SK-N-SH (cell line): ENCODE data around the gene IMPDH1. TPM values are rescaled to one million over a fixed set of nuclear protein-coding genes. Genes with fewer than 3 reads are reported as not detected.

Experiments
- CTCF ChIA-PET: fragments of 300-600, 350-600 bp; formaldehyde crosslinking; extraction: SDS; loops from one replicate; lab custom pipeline; 2021; lab: Yijun Ruan, JAX
- POLR2A ChIA-PET: fragments of 350-600 bp; sonication (Branson Sonifier 250); formaldehyde crosslinking; extraction: SDS; loops from one replicate; lab custom pipeline; 2020; ENCODE audit warnings: antibody characterized with exemption, inconsistent platforms; lab: Yijun Ruan, JAX
- DNase-seq: peaks from one replicate; pipeline ENCODE4 v3.0.0; 2012
- H2AFZ ChIP-seq: fragments of 200-600 bp; sonication (generic); 2 replicates; pipeline ENCODE4 v1.8.1; 2016; ENCODE audit warnings: antibody characterized with exemption, mild to moderate bottlenecking, low read depth
- H3F3A ChIP-seq: fragments of 200-600 bp; sonication (generic); replicated peaks from 2 replicates; pipeline ENCODE3; 2016; ENCODE audit warnings: antibody characterized with exemption, mild to moderate bottlenecking; ENCODE audit not compliant: insufficient read depth
- H3K27ac ChIP-seq, 2 experiments: fragments of 200-500 bp in 1 of 2; fragments of 200-600 bp in 1 of 2; sonication (Bioruptor generic) in 1 of 2; sonication (generic), shearing (Covaris generic) in 1 of 2; 2 replicates each; pipeline versions ENCODE4 v1.5.1 to v1.6.1; 2014 to 2016; ENCODE audit warnings: low read depth in 2 of 2, inconsistent platforms in 1 of 2, low read length in 1 of 2, mild to moderate bottlenecking in 1 of 2, mixed read lengths in 1 of 2
- H3K27me3 ChIP-seq: fragments of 200-600 bp; sonication (generic), shearing (Covaris generic); 2 replicates; pipeline ENCODE4 v1.6.1; 2016; ENCODE audit warnings: mixed run types; ENCODE audit not compliant: insufficient read depth
- H3K36me3 ChIP-seq, 2 experiments: fragments of 200-500 bp in 1 of 2; fragments of 200-600 bp in 1 of 2; sonication (Bioruptor generic) in 1 of 2; sonication (generic) in 1 of 2; replicated peaks in 1 of 2; 2 replicates each; pipeline versions ENCODE3 to v1.5.1; 2014 to 2016; ENCODE audit warnings: low read length in 1 of 2, mild to moderate bottlenecking in 1 of 2; ENCODE audit not compliant: insufficient read depth in 2 of 2, control insufficient read depth in 1 of 2
- H3K4me1 ChIP-seq, 2 experiments: fragments of 200-500 bp in 1 of 2; fragments of 200-600 bp in 1 of 2; sonication (Bioruptor generic) in 1 of 2; sonication (generic), shearing (Covaris generic) in 1 of 2; 2 replicates each; pipeline versions ENCODE4 v1.5.1 to v1.6.1; 2014 to 2016; ENCODE audit warnings: low read depth in 1 of 2, low read length in 1 of 2, mixed run types in 1 of 2; ENCODE audit not compliant: insufficient read depth in 2 of 2, control insufficient read depth in 1 of 2
- H3K4me2 ChIP-seq: fragments of 200-600 bp; sonication (generic), shearing (Covaris generic); 2 replicates; pipeline ENCODE4 v1.6.1; 2017; ENCODE audit warnings: mixed run types
- H3K4me3 ChIP-seq, 2 experiments: fragments of 200-500 bp in 1 of 2; fragments of 200-600 bp in 1 of 2; sonication (Bioruptor generic) in 1 of 2; sonication (generic), shearing (Covaris generic) in 1 of 2; 2 replicates each; pipeline versions ENCODE4 v1.5.1 to v1.8.1; 2014 to 2016; ENCODE audit warnings: low read depth in 2 of 2, inconsistent platforms in 1 of 2, low read length in 1 of 2, mild to moderate bottlenecking in 1 of 2, mixed read lengths in 1 of 2, moderate library complexity in 1 of 2
- H3K79me2 ChIP-seq: fragments of 200-600 bp; sonication (generic); 2 replicates; pipeline ENCODE4 v1.8.1; 2017; ENCODE audit warnings: mild to moderate bottlenecking; ENCODE audit not compliant: insufficient read depth
- H3K9ac ChIP-seq: fragments of 200-600 bp; sonication (generic); 2 replicates; pipeline ENCODE4 v1.6.1; 2017; ENCODE audit warnings: mixed run types
- H3K9me2 ChIP-seq: fragments of 200-600 bp; sonication (generic); 2 replicates; pipeline ENCODE4 v1.6.1; 2017; ENCODE audit warnings: mixed run types
- H3K9me3 ChIP-seq: fragments of 200-600 bp; sonication (generic); 2 replicates; pipeline ENCODE4 v1.6.1; 2017; ENCODE audit warnings: mixed run types, mild to moderate bottlenecking, moderate library complexity
- H4K20me1 ChIP-seq: fragments of 200-600 bp; sonication (generic); 2 replicates; pipeline ENCODE4 v1.6.1; 2017; ENCODE audit warnings: mild to moderate bottlenecking, mixed run types; ENCODE audit not compliant: insufficient read depth
- CHD2 ChIP-seq: fragments of 150-350 bp; IDR thresholded peaks from 2 replicates; pipeline ENCODE4 v1.6.1; 2018; ENCODE audit warnings: low read length; ENCODE audit not compliant: partially characterized antibody
- EP300 ChIP-seq, 2 experiments: IDR thresholded peaks; 2 replicates each; pipeline versions ENCODE4 v1.4.0 to v1.6.1; 2012; ENCODE audit warnings: borderline replicate concordance in 1 of 2, low read depth in 1 of 2, low read length in 1 of 2
- FOXM1 ChIP-seq: IDR thresholded peaks from 2 replicates; pipeline ENCODE4 v1.4.0; 2012; ENCODE audit warnings: low read depth, mild to moderate bottlenecking
- GABPA ChIP-seq: IDR thresholded peaks from 2 replicates; pipeline ENCODE4 v1.4.0; 2012; ENCODE audit warnings: low read depth, mild to moderate bottlenecking
- GATA2 ChIP-seq: sonication (generic); formaldehyde crosslinking; IDR thresholded peaks from 2 replicates; pipeline ENCODE4 v1.5.0; 2020; ENCODE audit warnings: mild to moderate bottlenecking, missing genetic modification reagents
- MEF2A ChIP-seq: IDR thresholded peaks from 2 replicates; pipeline ENCODE4 v1.4.0; 2012; ENCODE audit warnings: low read depth, borderline replicate concordance
- MXI1 ChIP-seq: IDR thresholded peaks from 2 replicates; pipeline ENCODE4 v1.6.1; 2012; ENCODE audit warnings: mild to moderate bottlenecking, low read depth, low read length, improper control_type of control experiment
- POLR2AphosphoS5 ChIP-seq: IDR thresholded peaks from 2 replicates; pipeline ENCODE4 v1.6.1; 2012; ENCODE audit warnings: low read depth, low read length
- RFX5 ChIP-seq: IDR thresholded peaks from 2 replicates; pipeline ENCODE4 v1.6.1; 2012; ENCODE audit warnings: mild to moderate bottlenecking, improper control_type of control experiment, low read length
- TCF12 ChIP-seq: IDR thresholded peaks from 2 replicates; pipeline ENCODE4 v1.4.0; 2012
- YY1 ChIP-seq: IDR thresholded peaks from 2 replicates; pipeline ENCODE4 v1.4.0; 2012; ENCODE audit warnings: low read depth, mild to moderate bottlenecking
- WGBS: methylation state at CpG from one replicate; pipeline ENCODE4 v1.1.6; 2017; ENCODE audit warnings: low lambda C conversion rate; 5-methylcytosine and 5-hydroxymethylcytosine counted together
- polyA plus RNA-seq, 3 experiments: library from polyadenylated mRNA; depleted of rRNA; stranded (reverse); fragments of >200 nt; gene quantifications; 2 replicates each; pipeline ENCODE4 v1.2.3, GENCODE V29; 2012
- TF ChIP-seq, protein P1 (sequence below): IDR thresholded peaks from 2 replicates; pipeline ENCODE4 v1.4.0; 2012; ENCODE audit warnings: low read depth, borderline replicate concordance
- TF ChIP-seq, protein P2 (sequence below): fragments of 200-600 bp; sonication (generic); IDR thresholded peaks from 2 replicates; pipeline ENCODE4 v1.6.1; 2017; ENCODE audit warnings: antibody characterized with exemption, mild to moderate bottlenecking, moderate library complexity
- TF ChIP-seq, protein P3 (sequence below): IDR thresholded peaks from 2 replicates; pipeline ENCODE4 v1.4.0; 2012; ENCODE audit warnings: low read depth
- TF ChIP-seq, protein P4 (sequence below): IDR thresholded peaks from 2 replicates; pipeline ENCODE4; 2012
- TF ChIP-seq, protein P5 (sequence below): fragments of 150-350 bp; IDR thresholded peaks from 2 replicates; pipeline ENCODE4 v1.6.1; 2016; ENCODE audit warnings: mild to moderate bottlenecking, low read depth, low read length
- TF ChIP-seq, protein P6 (sequence below): IDR thresholded peaks from 2 replicates; pipeline ENCODE4 v1.4.0; 2012; ENCODE audit warnings: low read depth, borderline replicate concordance

Gene IMPDH1
- polyA plus RNA-seq, 1 of the 3 experiments (the other 2 are of a cell fraction): 80.4 TPM

DNA sequence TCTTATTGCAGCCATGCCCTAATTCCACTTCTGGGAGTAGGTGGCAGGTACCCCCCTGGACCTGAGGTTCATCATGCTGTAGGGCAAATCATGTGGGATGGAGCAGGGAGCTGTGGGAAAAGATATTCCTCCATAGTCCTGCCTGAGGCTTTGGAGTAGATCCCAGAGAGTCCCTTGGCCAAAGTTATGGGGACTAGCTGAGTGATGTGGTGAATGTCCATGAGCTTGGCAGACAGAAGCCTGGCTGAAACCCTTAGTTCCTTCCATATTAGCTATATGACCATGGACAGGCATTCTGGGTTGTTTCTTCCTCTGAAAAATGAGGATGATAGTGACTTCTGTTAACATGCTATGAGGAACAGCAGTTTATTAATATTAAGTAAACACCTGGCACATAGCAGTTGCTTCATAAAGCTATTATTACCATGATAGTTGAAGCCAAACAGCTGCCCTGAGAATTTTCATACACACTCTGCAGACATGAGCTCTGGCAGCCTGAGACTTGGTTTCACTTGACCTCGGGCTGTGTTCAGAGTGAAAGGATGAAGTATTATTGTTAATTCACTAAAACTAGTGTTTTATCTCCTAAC, 15.0 kb upstream of the IMPDH1 start:
- TF ChIP-seq RFX5 (no peak), POLR2AphosphoS5 (no peak), CHD2 (no peak), GATA2 (CRISPR knock-in tag) (no peak), FOXM1 (no peak), EP300 (IDR thresholded peaks at IDR 0.05; ENCODE audit: borderline replicate concordance in 1 of 2, low read depth in 1 of 2, low read length in 1 of 2) (no peak), MXI1 (no peak), GABPA (no peak), TCF12 (no peak)
- TF ChIP-seq, protein P1, sequence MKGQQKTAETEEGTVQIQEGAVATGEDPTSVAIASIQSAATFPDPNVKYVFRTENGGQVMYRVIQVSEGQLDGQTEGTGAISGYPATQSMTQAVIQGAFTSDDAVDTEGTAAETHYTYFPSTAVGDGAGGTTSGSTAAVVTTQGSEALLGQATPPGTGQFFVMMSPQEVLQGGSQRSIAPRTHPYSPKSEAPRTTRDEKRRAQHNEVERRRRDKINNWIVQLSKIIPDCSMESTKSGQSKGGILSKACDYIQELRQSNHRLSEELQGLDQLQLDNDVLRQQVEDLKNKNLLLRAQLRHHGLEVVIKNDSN: no peak
- TF ChIP-seq, protein P2, sequence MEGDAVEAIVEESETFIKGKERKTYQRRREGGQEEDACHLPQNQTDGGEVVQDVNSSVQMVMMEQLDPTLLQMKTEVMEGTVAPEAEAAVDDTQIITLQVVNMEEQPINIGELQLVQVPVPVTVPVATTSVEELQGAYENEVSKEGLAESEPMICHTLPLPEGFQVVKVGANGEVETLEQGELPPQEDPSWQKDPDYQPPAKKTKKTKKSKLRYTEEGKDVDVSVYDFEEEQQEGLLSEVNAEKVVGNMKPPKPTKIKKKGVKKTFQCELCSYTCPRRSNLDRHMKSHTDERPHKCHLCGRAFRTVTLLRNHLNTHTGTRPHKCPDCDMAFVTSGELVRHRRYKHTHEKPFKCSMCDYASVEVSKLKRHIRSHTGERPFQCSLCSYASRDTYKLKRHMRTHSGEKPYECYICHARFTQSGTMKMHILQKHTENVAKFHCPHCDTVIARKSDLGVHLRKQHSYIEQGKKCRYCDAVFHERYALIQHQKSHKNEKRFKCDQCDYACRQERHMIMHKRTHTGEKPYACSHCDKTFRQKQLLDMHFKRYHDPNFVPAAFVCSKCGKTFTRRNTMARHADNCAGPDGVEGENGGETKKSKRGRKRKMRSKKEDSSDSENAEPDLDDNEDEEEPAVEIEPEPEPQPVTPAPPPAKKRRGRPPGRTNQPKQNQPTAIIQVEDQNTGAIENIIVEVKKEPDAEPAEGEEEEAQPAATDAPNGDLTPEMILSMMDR: no peak
- TF ChIP-seq, protein P3, sequence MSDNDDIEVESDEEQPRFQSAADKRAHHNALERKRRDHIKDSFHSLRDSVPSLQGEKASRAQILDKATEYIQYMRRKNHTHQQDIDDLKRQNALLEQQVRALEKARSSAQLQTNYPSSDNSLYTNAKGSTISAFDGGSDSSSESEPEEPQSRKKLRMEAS: no peak
- TF ChIP-seq, protein P4, sequence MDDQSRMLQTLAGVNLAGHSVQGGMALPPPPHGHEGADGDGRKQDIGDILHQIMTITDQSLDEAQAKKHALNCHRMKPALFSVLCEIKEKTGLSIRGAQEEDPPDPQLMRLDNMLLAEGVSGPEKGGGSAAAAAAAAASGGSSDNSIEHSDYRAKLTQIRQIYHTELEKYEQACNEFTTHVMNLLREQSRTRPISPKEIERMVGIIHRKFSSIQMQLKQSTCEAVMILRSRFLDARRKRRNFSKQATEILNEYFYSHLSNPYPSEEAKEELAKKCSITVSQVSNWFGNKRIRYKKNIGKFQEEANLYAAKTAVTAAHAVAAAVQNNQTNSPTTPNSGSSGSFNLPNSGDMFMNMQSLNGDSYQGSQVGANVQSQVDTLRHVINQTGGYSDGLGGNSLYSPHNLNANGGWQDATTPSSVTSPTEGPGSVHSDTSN: no peak
- H3K9me2 ChIP-seq: no peaks in the 10 kb centered on the region
- no peaks in the 10 kb centered on the region for H3F3A ChIP-seq
- peaks cover 0 to 3% of the 10 kb centered on the region in 2 experiments; a peak in 1 of 4 replicates for H3K4me1 ChIP-seq
- ChIA-PET POLR2A (interaction anchor here (1.0 kb wide), 1 partner anchor 25 kb away, joined by 3 read pairs; no protein-coding TSS in a partner anchor), CTCF (interaction anchor here (0.5 to 44.5 kb wide), 35 partner anchors 15 to 837 kb away, joined by 3 to 1901 read pairs (median 4); partner anchors contain the start of genes CALU, HILPDA, IMPDH1 and METTL2B)
- H3K4me2 ChIP-seq: no peak overlapping the region
- no peak overlapping the region for H3K27ac ChIP-seq
- no peaks in the 10 kb centered on the region for H3K9me3 ChIP-seq
- DNase-seq: no peak
- H3K79me2 ChIP-seq: no peaks in the 10 kb centered on the region
- H3K4me3 ChIP-seq: no peak overlapping the region
- no peak overlapping the region for H3K9ac ChIP-seq
- H3K36me3 ChIP-seq: no peaks in the 10 kb centered on the region
- no peak overlapping the region for H2AFZ ChIP-seq
- whole genome bisulfite sequencing: 100% methylated on average over 1 of the region's 1 CpG
- no peaks in the 10 kb centered on the region for H4K20me1 ChIP-seq
- H3K27me3 ChIP-seq: no peaks in the 10 kb centered on the region

DNA sequence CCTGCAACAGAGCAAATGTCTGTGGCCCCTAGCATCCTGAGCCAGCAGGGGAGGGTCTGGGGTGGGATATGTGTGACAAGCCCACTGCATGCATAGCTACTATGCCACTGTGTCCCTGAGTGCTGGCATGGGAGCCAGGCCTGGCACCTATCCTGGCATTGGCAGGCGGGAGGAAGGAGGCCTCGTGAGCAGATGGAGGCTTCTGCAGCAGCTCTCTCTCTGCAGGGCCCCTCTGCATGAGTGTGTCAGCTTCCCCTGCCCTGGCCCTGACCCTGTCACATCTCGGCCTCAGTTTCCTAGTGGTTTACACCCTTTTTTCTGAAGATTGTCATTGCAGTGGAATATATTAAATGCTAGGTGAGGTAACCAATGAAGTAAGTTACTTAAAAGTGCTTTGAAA, 13.1 kb upstream of the IMPDH1 start:
- DNase-seq: no peak
- no peaks in the 10 kb centered on the region for H4K20me1 ChIP-seq
- 84% methylated on average over 3 of the region's 3 CpGs for WGBS
- peaks cover 0 to 3% of the 10 kb centered on the region in 2 experiments; a peak in 1 of 4 replicates for H3K4me1 ChIP-seq
- no peak overlapping the region for H2AFZ ChIP-seq
- no peaks in the 10 kb centered on the region for H3K79me2 ChIP-seq
- H3K27me3 ChIP-seq: no peaks in the 10 kb centered on the region
- H3K9me3 ChIP-seq: no peaks in the 10 kb centered on the region
- H3K4me3 ChIP-seq: no peak overlapping the region
- H3K4me2 ChIP-seq: no peak overlapping the region
- ChIA-PET POLR2A (interaction anchor here (0.7 to 1.0 kb wide), 2 partner anchors 17 to 21 kb away, joined by 3 to 4 read pairs; no protein-coding TSS in a partner anchor), CTCF (interaction anchor here (0.8 to 44.5 kb wide), 8 partner anchors 17 to 461 kb away, joined by 3 to 1901 read pairs (median 212); partner anchors contain the start of genes HILPDA, IMPDH1 and RBM28)
- no peaks in the 10 kb centered on the region for H3K9me2 ChIP-seq
- no peaks in the 10 kb centered on the region for H3F3A ChIP-seq
- H3K9ac ChIP-seq: no peak overlapping the region
- H3K36me3 ChIP-seq: no peaks in the 10 kb centered on the region
- H3K27ac ChIP-seq: no peak overlapping the region
- TF ChIP-seq FOXM1 (no peak), YY1 (no peak), MEF2A (no peak), EP300 (IDR thresholded peaks at IDR 0.05; ENCODE audit: borderline replicate concordance in 1 of 2, low read depth in 1 of 2, low read length in 1 of 2) (no peak)
- TF ChIP-seq, protein P5, sequence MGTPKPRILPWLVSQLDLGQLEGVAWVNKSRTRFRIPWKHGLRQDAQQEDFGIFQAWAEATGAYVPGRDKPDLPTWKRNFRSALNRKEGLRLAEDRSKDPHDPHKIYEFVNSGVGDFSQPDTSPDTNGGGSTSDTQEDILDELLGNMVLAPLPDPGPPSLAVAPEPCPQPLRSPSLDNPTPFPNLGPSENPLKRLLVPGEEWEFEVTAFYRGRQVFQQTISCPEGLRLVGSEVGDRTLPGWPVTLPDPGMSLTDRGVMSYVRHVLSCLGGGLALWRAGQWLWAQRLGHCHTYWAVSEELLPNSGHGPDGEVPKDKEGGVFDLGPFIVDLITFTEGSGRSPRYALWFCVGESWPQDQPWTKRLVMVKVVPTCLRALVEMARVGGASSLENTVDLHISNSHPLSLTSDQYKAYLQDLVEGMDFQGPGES: no peak
- TF ChIP-seq, protein P6, sequence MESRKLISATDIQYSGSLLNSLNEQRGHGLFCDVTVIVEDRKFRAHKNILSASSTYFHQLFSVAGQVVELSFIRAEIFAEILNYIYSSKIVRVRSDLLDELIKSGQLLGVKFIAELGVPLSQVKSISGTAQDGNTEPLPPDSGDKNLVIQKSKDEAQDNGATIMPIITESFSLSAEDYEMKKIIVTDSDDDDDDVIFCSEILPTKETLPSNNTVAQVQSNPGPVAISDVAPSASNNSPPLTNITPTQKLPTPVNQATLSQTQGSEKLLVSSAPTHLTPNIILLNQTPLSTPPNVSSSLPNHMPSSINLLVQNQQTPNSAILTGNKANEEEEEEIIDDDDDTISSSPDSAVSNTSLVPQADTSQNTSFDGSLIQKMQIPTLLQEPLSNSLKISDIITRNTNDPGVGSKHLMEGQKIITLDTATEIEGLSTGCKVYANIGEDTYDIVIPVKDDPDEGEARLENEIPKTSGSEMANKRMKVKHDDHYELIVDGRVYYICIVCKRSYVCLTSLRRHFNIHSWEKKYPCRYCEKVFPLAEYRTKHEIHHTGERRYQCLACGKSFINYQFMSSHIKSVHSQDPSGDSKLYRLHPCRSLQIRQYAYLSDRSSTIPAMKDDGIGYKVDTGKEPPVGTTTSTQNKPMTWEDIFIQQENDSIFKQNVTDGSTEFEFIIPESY: no peak
- TF ChIP-seq, protein P2: no peak
